ENCODE data around the gene SHMT1.
"Not testable (repeated sequence)": the region's sequence is repeated elsewhere in the genome, so short reads cannot be mapped to it uniquely, and the experiment has no call there.

SHMT1 gene

GRCh38 chr17:18363101-18364049 is at the start of gene SHMT1:
Gene SHMT1, minus strand, starts transcription at chr17:18363550. Its CDS starts 7,569 bp downstream, at chr17:18355981.
- DNase-seq (ENCODE audit: low read depth), result peak; percentile 82

GRCh38 chr17:18412001-18412538 is 48.7 kb upstream of the SHMT1 start:
- DNase-seq (ENCODE audit: low read depth), result not testable (repeated sequence)

- DNase-seq (ENCODE audit: low read depth), result not testable (repeated sequence)
Observed at GRCh38 chr17:18411377-18411864, 48.1 kb upstream of the SHMT1 start.

- not testable (repeated sequence) for DNase-seq (ENCODE audit: low read depth)
Observed at GRCh38 chr17:18410736-18411135, 47.4 kb upstream of the SHMT1 start.

GRCh38 chr17:18409321-18409720 is 46.0 kb upstream of the SHMT1 start:
- DNase-seq (ENCODE audit: low read depth), result not testable (repeated sequence)

- not testable (repeated sequence) for DNase-seq (ENCODE audit: low read depth)
Observed at GRCh38 chr17:18408906-18409305, 45.6 kb upstream of the SHMT1 start.

GRCh38 chr17:18403604-18404003 is 40.3 kb upstream of the SHMT1 start:
- not testable (repeated sequence) for DNase-seq (ENCODE audit: low read depth)

GRCh38 chr17:18403166-18403565 is 39.8 kb upstream of the SHMT1 start:
- not testable (repeated sequence) for DNase-seq (ENCODE audit: low read depth)

- not testable (repeated sequence) for DNase-seq (ENCODE audit: low read depth)
Observed at GRCh38 chr17:18401872-18402590, 38.7 kb upstream of the SHMT1 start.

- DNase-seq (ENCODE audit: low read depth), result not testable (repeated sequence)
Observed at GRCh38 chr17:18388728-18389127, 25.4 kb upstream of the SHMT1 start.

- DNase-seq (ENCODE audit: low read depth), result not testable (repeated sequence)
Observed at GRCh38 chr17:18388266-18388665, 24.9 kb upstream of the SHMT1 start.

GRCh38 chr17:18387583-18387982 is 24.2 kb upstream of the SHMT1 start:
- DNase-seq (ENCODE audit: low read depth), result not testable (repeated sequence)

GRCh38 chr17:18384271-18384670 is 20.9 kb upstream of the SHMT1 start:
- not testable (repeated sequence) for DNase-seq (ENCODE audit: low read depth)

- DNase-seq (ENCODE audit: low read depth), result not testable (repeated sequence)
Observed at GRCh38 chr17:18383079-18383481, 19.7 kb upstream of the SHMT1 start.

- no peak for DNase-seq (ENCODE audit: low read depth)
Observed at GRCh38 chr17:18382441-18383078, 19.2 kb upstream of the SHMT1 start.

GRCh38 chr17:18381953-18382245 is 18.5 kb upstream of the SHMT1 start:
- no peak for DNase-seq (ENCODE audit: low read depth)

- no peak for DNase-seq (ENCODE audit: low read depth)
Observed at GRCh38 chr17:18381158-18381952, 18.0 kb upstream of the SHMT1 start.

GRCh38 chr17:18380471-18381157 is 17.3 kb upstream of the SHMT1 start:
- no peak for DNase-seq (ENCODE audit: low read depth)

- no peak for DNase-seq (ENCODE audit: low read depth)
Observed at GRCh38 chr17:18379246-18380146, 16.1 kb upstream of the SHMT1 start.
